HG03469 (cell line): ENCODE results near the gene C19orf67.
"Not testable (repeated sequence)": the region's sequence is repeated elsewhere in the genome, so short reads cannot be mapped to it uniquely, and the experiment has no call there.

Experiments used
- ATAC-seq: cut with Tn5 transposase; IDR thresholded peaks from one replicate; pipeline ENCODE4 v1.9.1; 2021; ENCODE audit warnings: mild to moderate bottlenecking, moderate library complexity, moderate number of reproducible peaks; ENCODE audit not compliant: unreplicated experiment

Gene C19orf67

DNA sequence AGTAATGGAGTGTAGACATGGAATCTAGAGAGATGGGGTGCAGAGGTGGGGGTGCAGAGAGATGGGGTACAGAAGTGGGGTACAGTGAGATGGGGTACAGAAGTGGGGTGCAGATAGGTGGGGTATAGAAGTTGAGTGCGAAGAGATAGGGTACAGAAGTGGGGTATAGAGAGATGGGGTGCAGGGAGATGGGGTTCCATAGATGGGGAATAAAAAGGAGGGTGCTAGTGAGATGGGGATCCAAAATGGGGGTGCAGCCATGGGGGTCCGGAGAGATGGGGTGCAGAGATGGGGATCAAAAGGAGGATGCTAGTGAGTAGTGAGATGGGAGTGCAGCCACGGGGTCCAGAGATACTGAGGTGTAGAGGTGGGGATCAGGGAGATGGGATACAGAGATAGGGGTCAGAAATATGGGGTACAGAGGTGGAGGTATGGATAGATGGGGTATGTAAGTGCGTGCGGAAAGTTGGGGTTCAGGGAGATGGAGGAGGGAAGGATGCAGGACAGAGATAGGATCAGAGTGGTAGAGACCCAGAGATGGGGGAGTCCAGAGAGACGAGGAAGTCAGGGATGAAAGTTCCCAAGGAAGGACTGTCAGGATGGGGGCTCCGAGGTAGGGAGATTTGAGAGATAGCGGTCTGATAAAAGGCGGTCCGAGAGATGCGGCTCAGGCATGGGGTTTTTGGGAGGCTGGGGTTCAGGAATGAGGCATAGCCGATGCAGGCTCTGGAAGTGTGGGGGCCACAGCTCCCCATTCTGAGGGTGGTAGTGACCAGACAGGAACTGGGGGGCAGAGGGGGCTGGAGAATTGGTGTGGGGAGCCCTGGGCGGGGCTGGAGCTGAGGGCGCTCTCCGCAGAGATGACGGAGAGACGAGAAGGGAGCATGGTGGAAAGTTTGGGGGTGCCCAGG, 27.1 kb downstream of the C19orf67 start:
- ATAC-seq, result no peak

DNA sequence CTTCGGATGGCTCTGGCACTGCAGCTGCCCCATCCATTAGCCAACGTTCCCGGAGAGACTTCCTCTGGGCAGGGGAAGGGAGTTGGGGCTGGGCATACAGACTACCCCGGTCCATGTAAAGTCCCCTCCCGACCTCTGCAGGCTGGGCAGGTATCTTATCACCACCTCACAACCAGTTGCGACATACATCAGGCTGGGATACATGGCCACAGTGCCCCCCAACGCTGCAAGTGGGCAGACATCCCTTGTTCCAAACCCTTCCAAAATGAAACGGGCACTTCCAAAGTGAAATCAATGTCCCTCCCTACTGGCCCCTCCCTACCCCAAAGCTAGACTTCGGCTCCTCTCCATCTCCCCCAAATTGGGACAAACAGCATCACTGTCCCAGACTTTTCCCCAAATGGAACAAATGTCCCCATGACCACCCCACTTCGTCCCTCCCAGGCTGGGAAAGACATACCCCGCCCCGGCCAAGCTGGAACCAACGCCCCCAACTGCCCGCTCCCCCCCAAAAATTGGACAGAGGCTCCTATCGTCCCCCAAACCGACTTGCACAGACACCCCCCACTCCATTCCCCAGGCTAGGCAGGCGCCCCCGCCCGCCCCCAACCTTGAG, 28.7 kb downstream of the C19orf67 start:
- no peak for ATAC-seq

GRCh38 chr19:14056069-14056666, 29.4 kb downstream of the C19orf67 start:
- ATAC-seq, result no peak

DNA sequence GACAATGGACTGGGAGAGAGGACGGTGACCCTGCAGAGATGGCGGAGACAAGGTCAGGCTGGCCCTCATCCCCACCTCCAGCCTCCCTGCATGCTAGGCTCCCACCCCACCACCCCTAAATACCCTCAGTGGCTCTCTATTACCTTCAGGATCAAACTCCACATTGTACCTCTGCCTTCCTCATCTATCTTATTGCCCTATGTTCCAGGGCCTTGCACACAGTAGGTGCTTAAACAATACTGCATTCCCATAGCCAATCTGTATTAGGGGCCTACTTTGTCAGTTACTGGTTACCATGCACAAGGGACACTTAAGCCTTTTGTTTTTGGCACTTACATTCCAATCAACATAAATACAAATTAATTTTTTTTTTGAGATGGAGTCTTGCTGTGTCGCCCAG, 30.2 kb downstream of the C19orf67 start:
- ATAC-seq, result no peak

DNA sequence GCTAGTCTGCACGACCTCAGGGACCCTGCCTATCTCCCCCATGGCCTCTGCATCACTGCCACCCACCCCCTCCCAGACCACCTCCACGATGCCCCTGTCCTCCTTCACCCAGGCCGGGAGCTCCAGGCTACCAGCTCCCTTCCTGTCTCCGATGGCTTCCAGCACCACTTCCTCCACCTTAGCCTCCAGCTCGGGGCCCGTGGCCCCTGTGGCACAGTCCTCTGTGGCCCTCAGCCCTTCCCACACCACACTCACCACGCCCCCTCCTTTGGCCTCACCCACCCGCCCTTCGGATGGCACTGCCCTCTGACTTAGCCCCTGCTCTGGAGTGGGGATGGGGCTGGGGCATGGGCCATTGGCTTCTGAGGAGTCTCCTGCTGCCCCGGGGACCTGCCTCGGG, 30.9 kb downstream of the C19orf67 start:
- ATAC-seq, result no peak

GRCh38 chr19:14054099-14054498, 31.5 kb downstream of the C19orf67 start:
- ATAC-seq, result no peak

DNA sequence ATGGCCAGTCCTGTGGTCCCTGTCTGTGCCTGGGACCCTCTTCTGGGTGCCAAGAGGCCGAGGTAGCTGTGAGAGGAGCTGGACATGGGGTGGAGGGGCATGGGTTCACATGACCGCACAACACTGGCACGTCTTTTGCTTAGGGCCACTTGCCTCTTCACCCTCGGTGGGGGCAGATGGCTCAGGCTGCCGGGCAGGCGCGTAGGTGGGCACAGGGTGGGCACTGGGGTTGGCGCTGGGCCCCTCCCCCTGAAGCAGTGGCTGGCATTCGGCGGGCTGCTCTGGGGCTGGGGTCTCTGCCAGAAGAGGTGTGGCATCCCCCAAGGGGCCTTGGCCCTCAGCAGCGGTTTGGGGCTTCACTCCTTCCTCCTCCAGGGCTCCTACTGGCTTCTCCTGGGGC, 32.1 kb downstream of the C19orf67 start:
- no peak for ATAC-seq

DNA sequence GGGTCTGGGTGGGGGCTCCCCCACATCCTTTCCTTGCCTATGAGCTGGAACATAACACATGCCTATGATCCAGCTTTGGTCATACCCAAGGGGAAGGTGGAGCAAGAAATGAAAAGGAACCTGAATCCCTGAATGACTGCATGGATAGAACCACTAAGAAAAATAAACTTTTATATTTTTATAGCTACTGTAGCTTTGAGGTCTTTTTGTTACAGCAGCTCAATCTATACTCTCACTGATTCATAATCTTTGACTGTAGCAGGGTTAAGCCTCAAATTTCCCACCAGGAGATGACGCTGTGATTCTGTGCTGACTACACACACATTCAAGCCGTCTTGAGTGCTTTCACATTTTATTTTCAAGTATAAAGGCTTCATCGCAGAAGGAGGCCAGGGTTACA, 32.6 kb downstream of the C19orf67 start:
- ATAC-seq, result no peak

DNA sequence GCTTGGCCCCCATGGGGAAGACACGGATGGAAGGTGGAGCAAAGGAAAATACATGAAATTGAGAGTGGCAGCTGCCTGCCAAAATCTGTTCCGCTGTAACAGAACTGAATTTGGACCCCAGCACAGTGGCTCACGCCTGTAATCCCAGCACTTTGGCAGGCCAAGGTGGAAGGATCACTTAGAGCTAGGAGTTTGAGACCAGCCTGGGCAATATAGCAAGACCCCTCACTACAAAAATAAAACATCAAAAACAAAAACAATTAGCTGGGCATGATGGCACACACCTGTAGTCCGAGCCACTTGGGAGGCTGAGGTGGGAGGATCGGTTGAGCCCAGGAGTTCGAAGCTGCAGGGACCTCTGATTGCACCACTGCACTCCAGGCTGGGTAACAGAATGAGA, 33.1 kb downstream of the C19orf67 start:
- ATAC-seq, result no peak

DNA sequence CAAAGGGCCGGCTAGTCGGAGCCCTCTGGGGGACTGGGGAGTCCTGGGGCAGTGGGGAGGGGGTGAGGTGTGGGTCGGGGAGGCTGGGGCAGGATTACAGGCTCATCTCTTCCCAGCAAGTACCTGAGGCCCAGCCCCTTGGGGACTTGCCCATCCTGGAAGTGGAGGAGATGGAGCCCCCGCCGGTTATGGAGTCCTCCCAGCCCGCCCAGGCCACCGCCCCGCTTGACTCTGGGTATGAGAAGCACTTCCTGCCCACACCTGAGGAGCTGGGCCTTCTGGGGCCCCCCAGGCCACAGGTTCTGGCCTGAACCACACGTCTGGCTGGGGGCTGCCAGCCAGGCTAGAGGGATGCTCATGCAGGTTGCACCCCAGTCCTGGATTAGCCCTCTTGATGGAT, 33.6 kb downstream of the C19orf67 start:
- no peak for ATAC-seq

- ATAC-seq, result not testable (repeated sequence)
These were observed 34.6 kb downstream of the C19orf67 start for GRCh38 chr19:14050961-14051360.

DNA sequence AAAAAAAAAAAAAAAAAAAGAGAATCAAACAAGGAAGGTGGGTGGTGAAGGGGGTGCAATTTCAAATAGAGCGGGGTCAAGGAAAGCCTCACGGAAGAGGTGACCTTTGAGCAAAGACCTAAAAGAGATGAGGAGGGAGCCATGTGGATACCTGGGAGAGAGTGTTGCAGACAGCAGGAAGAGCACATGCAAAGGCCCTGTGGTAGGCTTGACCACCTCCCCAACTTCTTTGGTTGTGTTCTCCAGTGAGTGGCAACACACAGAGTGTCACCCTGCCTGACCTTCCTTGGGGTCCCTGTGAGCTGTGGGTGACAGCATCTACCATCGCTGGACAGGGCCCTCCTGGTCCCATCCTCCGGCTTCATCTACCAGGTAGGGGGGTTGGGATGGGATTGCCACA, 35.1 kb downstream of the C19orf67 start:
- ATAC-seq, result no peak

DNA sequence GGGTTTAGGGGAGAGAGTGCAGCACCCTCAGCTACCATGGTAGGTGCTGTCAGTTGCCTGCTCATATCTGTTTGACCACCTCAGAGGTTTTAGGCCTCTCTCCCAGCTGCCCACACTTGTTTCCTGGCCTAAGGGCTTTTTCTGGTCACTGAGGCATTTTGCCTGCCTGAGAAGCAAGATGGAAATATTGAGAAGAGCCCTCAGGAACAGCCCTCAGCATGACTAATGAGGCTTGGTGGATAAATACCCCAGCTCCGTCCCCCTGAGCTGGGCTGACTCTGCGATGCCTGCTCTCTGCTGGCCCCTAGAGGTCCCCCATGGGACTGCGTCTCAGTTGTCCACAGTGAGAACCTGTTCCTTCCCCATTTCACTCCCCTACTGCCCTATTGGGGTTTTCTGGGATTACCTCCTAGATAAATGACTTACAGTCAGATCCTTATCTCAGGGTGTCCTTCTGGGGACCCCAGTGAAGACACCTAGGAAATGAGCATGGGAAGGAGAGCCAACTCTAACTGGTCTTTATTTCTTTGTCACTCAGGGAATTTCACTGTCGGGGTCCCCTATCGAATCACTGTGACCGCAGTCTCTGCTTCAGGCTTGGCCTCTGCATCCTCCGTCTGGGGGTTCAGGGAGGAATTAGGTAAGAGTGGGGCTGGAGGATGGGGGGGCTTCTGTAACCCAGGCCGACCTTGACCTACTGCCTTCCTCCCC, 37.0 kb downstream of the C19orf67 start:
- ATAC-seq, result no peak

- ATAC-seq, result not testable (repeated sequence)
These were observed 37.7 kb downstream of the C19orf67 start for GRCh38 chr19:14047866-14048265.

GRCh38 chr19:14042659-14043608, 42.6 kb downstream of the C19orf67 start:
- not testable (repeated sequence) for ATAC-seq

- no peak for ATAC-seq
These were observed 46.4 kb downstream of the C19orf67 start for GRCh38 chr19:14039181-14039580.

DNA sequence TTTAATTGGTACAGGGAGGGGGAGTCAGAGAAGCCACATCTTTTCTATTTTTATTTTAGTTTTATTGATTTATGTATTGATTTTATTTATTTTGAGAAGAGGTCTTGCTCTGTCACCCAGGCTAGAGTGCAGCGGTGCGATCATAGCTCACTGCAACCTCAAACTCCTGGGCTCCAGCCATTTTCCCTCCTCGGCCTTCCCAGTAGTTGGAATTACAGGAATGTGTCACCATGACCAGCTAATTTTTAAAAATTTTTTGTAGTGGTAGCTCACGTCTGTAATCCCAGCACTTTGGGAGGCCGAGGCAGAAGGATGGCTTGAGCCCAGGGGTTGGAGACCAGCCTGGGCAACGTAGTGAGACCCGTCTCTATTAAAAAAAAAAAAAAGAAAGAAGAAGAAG, 49.9 kb downstream of the C19orf67 start:
- no peak for ATAC-seq

GRCh38 chr19:14035159-14035558, 50.4 kb downstream of the C19orf67 start:
- ATAC-seq, result not testable (repeated sequence)

GRCh38 chr19:14033946-14034345, 51.6 kb downstream of the C19orf67 start:
- ATAC-seq, result no peak
